Heart left ventricle (tissue), 16 donors: ENCODE measurements around the gene EMILIN1. TPM values are rescaled to one million over a fixed set of nuclear protein-coding genes. Genes with fewer than 3 reads are reported as not detected.
A peak's percentile ranks its signal among the peaks of the same experiment; 100 is the strongest.

Source experiments
- ATAC-seq, 4 donors: fragments of 200-7000 bp; cut with Tn5 transposase; one replicate each; pipeline ENCODE4 v1.9.1; 2020 to 2022; ENCODE audit warnings: moderate library complexity in 4 of 4, mild to moderate bottlenecking in 3 of 4, moderate number of reproducible peaks in 1 of 4
- DNase-seq, 5 donors: peaks; one replicate each; pipeline ENCODE4 v3.0.0-alpha.2; 2020
- H3K27ac ChIP-seq, 12 donors: fragments of 200-600 bp; sonication (generic) in 4 of 12; one replicate each; pipeline versions ENCODE4 v1.5.0 to v1.8.0; 2016 to 2022; ENCODE audit warnings: mild to moderate bottlenecking in 2 of 12
- H3K27me3 ChIP-seq, 9 donors: fragments of 200-600 bp; sonication (generic) in 2 of 9; one replicate each; pipeline versions ENCODE4 v1.5.1 to v1.8.0; 2016 to 2022; ENCODE audit warnings: mild to moderate bottlenecking in 3 of 9
- H3K36me3 ChIP-seq, 9 donors: fragments of 200-600 bp; sonication (generic) in 2 of 9; one replicate each; pipeline versions ENCODE4 v1.5.0 to v1.8.0; 2018 to 2022; ENCODE audit warnings: mild to moderate bottlenecking in 2 of 9
- H3K4me1 ChIP-seq, 12 donors: fragments of 200-600 bp; sonication (generic) in 4 of 12; one replicate each; pipeline versions ENCODE4 v1.5.0 to v1.8.0; 2016 to 2022; ENCODE audit warnings: mild to moderate bottlenecking in 3 of 12
- H3K4me3 ChIP-seq, 12 donors: fragments of 200-600 bp; sonication (generic) in 4 of 12; one replicate each; pipeline versions ENCODE4 v1.5.0 to v1.8.0; 2017 to 2022; ENCODE audit warnings: mild to moderate bottlenecking in 9 of 12, moderate library complexity in 4 of 12
- H3K9me3 ChIP-seq, 12 donors: fragments of 200-600 bp; sonication (generic) in 4 of 12; one replicate each; pipeline versions ENCODE4 v1.5.0 to v1.8.0; 2016 to 2022; ENCODE audit warnings: mild to moderate bottlenecking in 1 of 12
- POLR2A ChIP-seq, 2 donors: fragments of 450-650 bp; IDR thresholded peaks; one replicate each; pipeline ENCODE4 v1.6.1; 2017; ENCODE audit warnings: antibody characterized with exemption in 2 of 2, mild to moderate bottlenecking in 2 of 2, moderate library complexity in 2 of 2
- WGBS, 4 donors: extraction: QIAGEN DNeasy Blood & Tissue Kit in 2 of 4; methylation state at CpG; one replicate each; pipeline versions ENCODE4 v1.1.5 to v1.1.7; 2013 to 2018; 5-methylcytosine and 5-hydroxymethylcytosine counted together
- intact Hi-C, 10 donors: fragments of 100-400 bp; cut with DNase I; formaldehyde crosslinking; loops; one replicate each; pipeline versions ENCODE4 v1.11.1 to v1.14.2; 2022
- polyA plus RNA-seq, 2 donors: library from polyadenylated mRNA; stranded (reverse); fragments of 200-250 nt; gene quantifications; one replicate each; pipeline ENCODE4 v1.2.3, GENCODE V29; 2013
- total RNA-seq, 9 donors: library from RNA; depleted of rRNA in 2 of 9; stranded (reverse); fragments of >200 nt in 2 of 9; fragmentation: NEBNext Ultra II Directional in 3 of 9; extraction: Animal tissue kit (Norgen Biotek cat#: 25700) in 3 of 9; gene quantifications; one replicate each; pipeline versions ENCODE4 v1.1.0 to v1.2.4, GENCODE V29; 2016 to 2023
- TF ChIP-seq, protein P1 (sequence below), 12 donors: fragments of 200-600 bp; sonication (generic) in 4 of 12; IDR thresholded peaks; one replicate each; pipeline versions ENCODE4 v1.5.0 to v1.8.0; 2018 to 2022; ENCODE audit warnings: antibody characterized with exemption in 12 of 12, mild to moderate bottlenecking in 5 of 12
- donor health status: ischemic (EF 13 %, LVEDD 7.1; RV severe dilation, severe dysfunction).
- donor health status: healthy with polysubstance abuse.
- donor health status: DM: no; HTN: yes; CAD: no.
- donor health status: DM: no; HTN: no; CAD: no.
- donor health status: ischemic (EF 25% LVEDD 6.9; RV normal size, moderate dysfunction).
- donor health status: ischemic (EF 25% LVEDD 5.7; RV mildly dilated, moderate dysfunction).
- donor health status: healthy.
- donor health status: DM: yes; HTN: yes; CAD: no.
- donor health status: ischemic (EF 35%, LVEDD 5.7; RV mildly dilated, moderate dysfunction).
- donor health status: nonischemic (EF 11% LVEDD 7.7; RV severe dilation, severe dysfunction).
- donor health status: DM: yes; HTN: yes; CAD: no.
- donor health status: PGD.
- donor health status: ischemic (EF 29% LVEDD 5.4; RV normal size, mild dysfunction).
- donor health status: nonischemic (EF 23%, LVEDD 6.1; RV moderate dilation, normal function).

Gene EMILIN1
- total and polyA plus RNA-seq, 11 donors, result 7.5 to 76.9 (median 21.0) TPM

- TF ChIP-seq, protein P1, sequence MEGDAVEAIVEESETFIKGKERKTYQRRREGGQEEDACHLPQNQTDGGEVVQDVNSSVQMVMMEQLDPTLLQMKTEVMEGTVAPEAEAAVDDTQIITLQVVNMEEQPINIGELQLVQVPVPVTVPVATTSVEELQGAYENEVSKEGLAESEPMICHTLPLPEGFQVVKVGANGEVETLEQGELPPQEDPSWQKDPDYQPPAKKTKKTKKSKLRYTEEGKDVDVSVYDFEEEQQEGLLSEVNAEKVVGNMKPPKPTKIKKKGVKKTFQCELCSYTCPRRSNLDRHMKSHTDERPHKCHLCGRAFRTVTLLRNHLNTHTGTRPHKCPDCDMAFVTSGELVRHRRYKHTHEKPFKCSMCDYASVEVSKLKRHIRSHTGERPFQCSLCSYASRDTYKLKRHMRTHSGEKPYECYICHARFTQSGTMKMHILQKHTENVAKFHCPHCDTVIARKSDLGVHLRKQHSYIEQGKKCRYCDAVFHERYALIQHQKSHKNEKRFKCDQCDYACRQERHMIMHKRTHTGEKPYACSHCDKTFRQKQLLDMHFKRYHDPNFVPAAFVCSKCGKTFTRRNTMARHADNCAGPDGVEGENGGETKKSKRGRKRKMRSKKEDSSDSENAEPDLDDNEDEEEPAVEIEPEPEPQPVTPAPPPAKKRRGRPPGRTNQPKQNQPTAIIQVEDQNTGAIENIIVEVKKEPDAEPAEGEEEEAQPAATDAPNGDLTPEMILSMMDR (IDR thresholded peaks at IDR 0.05), result no peak
- no peak for TF ChIP-seq POLR2A (IDR thresholded peaks at IDR 0.05)
- peaks cover 4 to 55% (median 34%) of the 10 kb centered on the region in 12 donors for H3K4me1 ChIP-seq
- DNase-seq, result peak in 1 of 5 donors; percentile 61
- WGBS, 4 donors, result 87 to 91% (median 90%) methylated on average over 16 to 20 of the region's 20 CpGs
- H3K9me3 ChIP-seq, result no peaks in the 10 kb centered on the region
- no peaks in the 10 kb centered on the region for H3K27me3 ChIP-seq
- peaks cover 0 to 3% (median 0%) of the 10 kb centered on the region in 9 donors for H3K36me3 ChIP-seq
- no peak for ATAC-seq
- intact Hi-C loops, result loop anchor here in 6 of 10 donors (2.0 to 10.0 kb wide), 4 partner anchors 49 to 123 kb away; partner anchors contain the start of gene TMEM214 (in 6 of the 6)
- peak overlapping the region in 1 of 12 donors; percentile 96 for H3K27ac ChIP-seq
- no peak overlapping the region for H3K4me3 ChIP-seq
These were observed 5.2 kb downstream of the EMILIN1 start for GRCh38 chr2:27083410-27084296.

DNA sequence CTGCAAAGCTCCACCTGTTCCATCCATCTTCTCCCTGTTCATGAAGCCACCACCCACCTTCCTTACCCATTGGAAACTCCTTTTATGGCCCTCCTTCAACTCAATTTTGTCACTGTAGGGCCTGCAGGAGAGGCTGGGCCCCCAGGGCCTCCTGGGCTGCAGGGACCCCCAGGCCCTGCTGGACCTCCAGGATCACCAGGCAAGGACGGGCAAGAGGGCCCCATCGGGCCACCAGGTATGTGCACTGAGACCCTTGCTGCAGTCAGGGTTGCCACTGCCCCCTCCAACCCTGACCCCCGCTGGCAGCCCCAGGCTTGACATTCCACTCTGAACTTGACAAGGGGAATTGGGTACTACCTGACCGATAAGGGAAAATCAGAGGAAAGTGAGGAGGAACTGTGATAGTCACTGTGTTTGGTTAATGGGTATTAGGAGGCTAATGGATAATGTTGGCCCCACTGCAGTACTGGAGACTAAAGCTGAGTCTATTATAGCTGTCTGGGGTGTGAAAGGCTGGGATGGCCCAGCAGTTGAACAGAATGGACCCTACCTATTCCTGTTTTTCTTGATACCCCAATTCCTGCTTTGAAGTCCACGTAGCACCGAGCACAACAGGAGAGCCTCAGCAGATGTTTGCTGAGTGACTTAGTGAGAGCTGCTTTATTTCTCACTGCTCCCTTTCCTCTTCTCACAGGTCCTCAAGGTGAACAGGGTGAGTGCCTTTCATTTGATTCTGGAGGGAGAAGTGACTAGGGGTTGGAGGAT is 6.1 kb downstream of the EMILIN1 start:
- H3K27ac ChIP-seq, result peak overlapping the region in 1 of 12 donors; percentile 96
- DNase-seq, result no peak
- 81 to 97% (median 87%) methylated on average over 6 of the region's 6 CpGs for WGBS, 4 donors

DNA sequence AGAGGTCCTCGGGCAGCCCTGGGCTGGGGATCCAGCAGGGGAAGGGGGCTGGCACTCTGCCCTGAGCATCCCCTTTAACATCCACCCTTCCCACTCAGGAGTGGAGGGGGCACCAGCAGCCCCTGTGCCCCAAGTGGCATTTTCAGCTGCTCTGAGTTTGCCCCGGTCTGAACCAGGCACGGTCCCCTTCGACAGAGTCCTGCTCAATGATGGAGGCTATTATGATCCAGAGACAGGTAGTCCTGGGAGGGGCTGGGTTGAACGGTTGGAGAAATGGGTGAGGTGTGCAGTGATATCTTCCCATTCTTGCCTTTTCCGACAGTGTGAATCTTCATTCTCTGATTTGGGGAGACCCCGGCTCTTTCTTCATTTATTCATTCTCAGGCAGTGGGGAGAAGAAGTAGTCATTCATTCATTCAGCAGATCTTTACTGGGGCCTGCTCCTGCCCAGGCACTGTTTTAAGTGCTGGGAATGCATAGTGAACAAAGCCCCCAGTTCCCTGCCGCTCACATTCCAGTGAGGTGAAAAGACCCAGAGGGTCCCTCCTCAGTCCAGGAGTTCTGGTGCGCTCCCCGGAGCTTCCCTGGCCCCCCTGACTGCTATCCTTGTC is 6.8 kb downstream of the EMILIN1 start:
- Histone ChIP-seq H3K9me3 (no peaks in the 10 kb centered on the region), H3K36me3 (peaks cover 0 to 3% (median 0%) of the 10 kb centered on the region in 9 donors), H3K4me3 (peak overlapping the region in 11 of 12 donors; percentile 58 to 88 (median 76)), H3K4me1 (peaks cover 4 to 55% (median 33%) of the 10 kb centered on the region in 12 donors), H3K27me3 (no peaks in the 10 kb centered on the region), H3K27ac (peak overlapping the region; percentile 78 to 96 (median 94))
- DNase-seq, result no peak
- TF ChIP-seq, protein P1 (IDR thresholded peaks at IDR 0.05), result no peak
- TF ChIP-seq POLR2A (IDR thresholded peaks at IDR 0.05), result no peak
- intact Hi-C loops, result loop anchor here in 8 of 10 donors (1.0 to 10.0 kb wide), 6 partner anchors 33 to 124 kb away; partner anchors contain the start of genes TMEM214 (in 5 of the 8) and AGBL5 (in 1 of the 8)
- ATAC-seq, result no peak
- 47 to 60% (median 51%) methylated on average over 9 to 10 of the region's 10 CpGs for WGBS, 4 donors

More for the DNA sequence above, 6.1 kb downstream of the EMILIN1 start:
- TF ChIP-seq POLR2A (IDR thresholded peaks at IDR 0.05), result no peak
- TF ChIP-seq, protein P1 (IDR thresholded peaks at IDR 0.05), result no peak
- Histone ChIP-seq H3K4me3 (no peak overlapping the region), H3K9me3 (no peaks in the 10 kb centered on the region), H3K36me3 (peaks cover 0 to 3% (median 0%) of the 10 kb centered on the region in 9 donors), H3K27me3 (no peaks in the 10 kb centered on the region), H3K4me1 (peaks cover 4 to 55% (median 34%) of the 10 kb centered on the region in 12 donors)
- ATAC-seq, result no peak
- intact Hi-C loops, result loop anchor here in 9 of 10 donors (1.0 to 10.0 kb wide), 6 partner anchors 32 to 124 kb away; partner anchors contain the start of genes TMEM214 (in 8 of the 9) and AGBL5 (in 1 of the 9)
